HG02943 (cell line): Measurements from ENCODE around the gene TMEM182.

Experiments
- ATAC-seq: cut with Tn5 transposase; IDR thresholded peaks from one replicate; pipeline ENCODE4 v1.9.1; 2021; ENCODE audit warnings: mild to moderate bottlenecking, low read depth, moderate library complexity; ENCODE audit not compliant: unreplicated experiment

Gene TMEM182

DNA sequence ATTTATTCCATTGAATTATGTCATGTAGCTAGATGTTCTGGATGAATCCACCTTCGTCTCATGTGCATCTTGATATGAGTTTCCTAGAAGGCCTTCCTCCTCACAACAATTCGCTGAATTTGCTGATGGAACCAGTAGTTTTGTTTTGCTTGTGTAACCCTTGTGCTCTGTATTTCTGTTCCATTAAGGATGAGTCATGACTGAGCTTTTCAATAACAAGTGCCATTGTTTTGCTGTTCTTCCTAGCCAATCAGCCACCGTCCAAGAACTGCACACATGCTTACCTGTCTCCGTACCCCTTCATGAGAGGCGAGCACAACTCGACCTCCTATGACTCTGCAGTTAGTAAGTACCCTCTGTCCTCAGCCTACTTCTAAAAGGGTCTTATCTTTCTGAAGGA is 2.3 kb downstream of the TMEM182 start:
- ATAC-seq = no peak

DNA sequence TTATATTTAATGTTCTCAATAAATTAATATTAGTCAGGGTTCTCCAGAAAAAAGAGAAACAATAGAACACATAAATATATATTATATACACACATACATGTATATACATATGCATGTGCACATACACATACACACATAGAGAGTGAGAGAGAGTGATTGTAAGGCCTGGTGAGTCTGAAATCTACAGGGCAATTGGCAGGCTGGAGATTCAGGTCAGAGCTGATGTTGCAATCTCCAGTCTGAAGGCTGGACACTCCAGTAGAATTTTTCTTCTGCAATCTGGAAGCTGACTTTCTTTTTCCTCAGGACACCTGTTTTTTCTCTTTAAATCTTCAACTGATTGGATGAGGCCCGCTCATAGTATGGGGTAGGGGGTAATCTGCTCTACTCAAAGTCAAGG is 3.2 kb downstream of the TMEM182 start:
- ATAC-seq = no peak

DNA sequence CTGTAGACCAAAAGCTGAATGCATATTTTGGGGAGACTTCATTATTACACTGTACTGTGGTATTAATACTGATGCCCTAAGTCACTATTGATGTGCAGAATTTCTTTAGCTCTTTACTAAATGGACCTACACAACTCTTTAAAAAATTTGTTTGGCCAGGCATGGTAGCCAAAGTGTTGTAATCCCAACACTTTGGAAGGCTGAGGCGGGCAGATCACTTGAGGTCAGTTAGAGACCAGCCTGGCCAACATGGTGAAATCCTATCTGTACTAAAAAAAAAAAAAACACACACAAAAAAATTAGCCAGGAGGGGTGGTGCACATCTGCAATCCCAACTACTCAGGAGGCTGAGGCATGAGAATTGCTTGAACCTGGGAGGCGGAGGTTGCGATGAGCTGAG is 6.4 kb downstream of the TMEM182 start:
- ATAC-seq = no peak

- ATAC-seq = no peak
Measured at GRCh38 chr2:102768892-102769291, 7.1 kb downstream of the TMEM182 start.

GRCh38 chr2:102770506-102770905 is 8.7 kb downstream of the TMEM182 start:
- ATAC-seq = no peak

GRCh38 chr2:102771114-102771513 is 9.3 kb downstream of the TMEM182 start:
- ATAC-seq = no peak

GRCh38 chr2:102772659-102773058 is 10.8 kb downstream of the TMEM182 start:
- ATAC-seq = no peak

- ATAC-seq = no peak
Measured at GRCh38 chr2:102773149-102773705, 11.4 kb downstream of the TMEM182 start.

GRCh38 chr2:102778260-102778659 is 16.4 kb downstream of the TMEM182 start:
- ATAC-seq = no peak

GRCh38 chr2:102780467-102780866 is 18.6 kb downstream of the TMEM182 start:
- no peak for ATAC-seq

- no peak for ATAC-seq
Measured at GRCh38 chr2:102782187-102782586, 20.4 kb downstream of the TMEM182 start.

GRCh38 chr2:102782933-102783332 is 21.1 kb downstream of the TMEM182 start:
- ATAC-seq = no peak

- no peak for ATAC-seq
Measured at GRCh38 chr2:102783506-102784183, 21.8 kb downstream of the TMEM182 start.

GRCh38 chr2:102784940-102785339 is 23.1 kb downstream of the TMEM182 start:
- ATAC-seq = no peak

DNA sequence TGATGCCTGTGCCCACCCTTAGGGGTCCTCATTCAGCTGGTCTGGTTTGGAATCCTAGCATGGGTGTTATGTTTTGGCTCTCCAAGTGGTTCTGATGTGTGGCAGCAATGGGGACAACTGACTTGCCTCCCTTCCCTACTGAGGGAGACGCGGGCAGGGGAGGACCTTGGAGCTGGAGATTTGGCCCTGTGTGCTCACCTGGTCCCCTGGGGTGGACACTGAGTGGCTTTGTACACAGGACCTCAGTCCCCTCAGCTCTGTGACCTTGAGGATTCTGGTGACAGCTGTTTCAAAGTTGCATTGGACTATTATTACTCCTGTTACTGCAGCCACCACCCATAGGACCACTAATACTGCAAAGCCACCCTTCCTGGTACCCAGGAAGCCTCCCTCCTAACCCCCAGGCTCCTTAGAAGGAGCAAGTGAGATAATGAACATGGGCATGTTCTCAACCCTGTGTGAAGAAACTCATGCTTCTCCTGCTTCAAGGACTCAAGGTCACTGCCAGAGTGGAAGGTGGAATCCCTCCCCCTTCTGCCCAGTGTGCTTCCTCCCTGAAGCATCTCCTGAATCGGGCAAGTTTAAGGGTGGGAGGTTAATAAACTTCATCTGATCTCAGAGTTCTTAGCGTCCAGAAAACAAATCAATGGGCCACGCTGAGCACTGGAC is 26.5 kb downstream of the TMEM182 start:
- no peak for ATAC-seq

DNA sequence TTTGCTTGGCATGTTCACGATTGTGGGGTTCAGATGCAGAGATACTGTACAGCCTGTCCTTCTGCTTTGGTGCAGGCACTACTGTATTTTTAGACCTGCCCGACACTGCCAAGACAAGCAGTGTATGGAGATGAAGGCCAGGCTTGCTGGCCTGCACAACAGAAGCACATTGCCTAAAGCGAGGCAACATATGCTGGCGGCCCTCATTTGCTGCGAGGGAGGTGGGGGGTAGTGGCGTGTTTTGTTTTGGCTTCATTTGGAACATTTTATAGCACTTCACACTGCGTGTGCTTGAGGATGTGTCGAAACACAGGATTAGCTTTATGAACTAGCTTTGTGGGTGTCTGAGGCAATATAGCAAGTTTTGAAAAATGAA is 27.0 kb downstream of the TMEM182 start:
- ATAC-seq = no peak

DNA sequence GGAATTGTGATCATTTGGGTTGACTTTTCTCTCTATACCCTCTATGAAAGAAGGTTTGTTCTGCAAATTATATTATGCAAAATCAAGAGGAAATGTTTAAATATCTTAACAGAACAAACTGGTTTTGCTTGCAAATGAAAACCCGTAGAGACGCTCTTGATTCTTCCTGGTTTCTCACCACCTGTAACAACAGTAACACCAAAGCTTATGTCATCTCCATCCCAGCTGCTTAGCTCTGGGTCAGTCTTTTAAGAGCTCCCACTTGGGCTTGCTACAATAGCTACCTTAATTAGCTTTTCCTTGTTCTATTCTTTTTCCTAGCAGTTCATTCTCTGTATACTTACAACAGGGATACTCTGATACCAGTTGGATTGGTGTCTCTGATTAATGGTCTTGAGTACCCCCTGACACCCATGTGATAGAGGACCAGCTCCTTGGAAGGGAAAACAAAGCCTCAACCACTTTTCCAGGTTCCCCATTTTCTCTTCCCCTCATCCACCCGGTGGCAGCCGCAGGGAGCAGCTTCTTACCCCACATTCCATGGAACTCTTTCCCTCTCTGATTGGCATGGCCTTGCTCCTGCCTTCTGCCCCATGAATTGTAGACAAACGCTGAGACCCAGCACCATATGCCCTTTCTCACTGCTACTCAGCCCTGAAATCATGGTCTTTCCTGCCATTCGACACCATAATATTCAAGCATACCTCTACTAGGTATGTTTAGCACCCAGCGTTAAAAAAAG is 27.7 kb downstream of the TMEM182 start:
- ATAC-seq = no peak

GRCh38 chr2:102790091-102790455 is 28.2 kb downstream of the TMEM182 start:
- no peak for ATAC-seq

- no peak for ATAC-seq
Measured at GRCh38 chr2:102792568-102793208, 30.9 kb downstream of the TMEM182 start.

DNA sequence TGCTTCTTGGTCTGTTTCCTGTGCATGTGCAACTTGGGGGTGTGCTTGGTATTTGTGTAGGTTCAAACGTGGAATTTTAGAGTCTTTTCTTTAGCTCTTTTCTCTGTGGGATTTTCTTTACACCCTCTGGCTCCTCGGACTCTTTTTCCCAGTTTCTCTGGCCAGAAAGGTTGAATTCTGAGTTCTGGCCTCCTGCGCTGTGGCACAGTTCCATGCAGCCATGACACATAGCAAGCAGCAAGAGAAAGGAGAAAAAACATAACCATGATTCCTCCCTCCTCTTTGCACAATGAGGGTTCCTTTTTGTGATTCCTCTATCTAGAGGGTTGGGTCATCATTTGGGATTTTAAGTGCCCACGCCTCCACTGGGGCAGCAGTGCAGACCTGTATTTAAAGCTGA is 33.8 kb downstream of the TMEM182 start:
- ATAC-seq = no peak

DNA sequence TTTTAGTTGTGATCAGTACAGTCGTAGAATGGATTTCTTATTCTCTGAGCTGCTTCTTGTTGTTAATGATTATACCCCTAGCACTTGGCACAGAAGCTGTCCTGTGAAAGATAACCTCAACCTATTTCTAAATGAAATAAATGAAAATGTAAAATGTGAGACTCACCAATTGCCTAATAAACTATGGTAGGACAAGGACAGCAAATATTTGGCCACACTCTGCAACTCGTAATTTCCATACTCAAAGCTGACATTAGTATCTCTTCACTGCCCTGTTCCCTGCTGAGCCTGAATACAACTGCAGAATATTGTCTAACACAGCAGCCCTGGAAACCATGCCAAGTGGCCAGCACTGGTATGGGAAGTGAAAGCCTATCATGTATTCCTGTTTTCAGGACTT is 34.5 kb downstream of the TMEM182 start:
- no peak for ATAC-seq
